Small intestine (tissue), 7 donors: ENCODE measurements around the gene HOXA3. TPM values are rescaled to one million over a fixed set of nuclear protein-coding genes. Genes with fewer than 3 reads are reported as not detected.

Experiments used
- DNase-seq, 2 donors: peaks; one replicate each; pipeline versions ENCODE4 v3.0.0 to v3.0.0-alpha.2; 2013
- FAIRE-seq: peaks from 2 replicates; lab custom pipeline; 2012; peaks lifted over from hg19 to GRCh38; lab: Jason Lieb, UNC
- H3K27ac ChIP-seq, 3 donors: one replicate each; pipeline ENCODE4 v1.5.1; 2013; ENCODE audit warnings: low read length in 2 of 3, mild to moderate bottlenecking in 2 of 3, control low read depth in 1 of 3, inconsistent platforms in 1 of 3, low read depth in 1 of 3, moderate library complexity in 1 of 3
- H3K27me3 ChIP-seq, 3 donors: one replicate each; pipeline ENCODE4 v1.6.1; 2013; ENCODE audit warnings: low read length in 3 of 3, inconsistent platforms in 1 of 3; ENCODE audit not compliant: control insufficient read depth in 3 of 3, insufficient read depth in 3 of 3
- H3K36me3 ChIP-seq, 3 donors: one replicate each; pipeline ENCODE4 v1.6.1; 2013; ENCODE audit warnings: low read length in 3 of 3, inconsistent platforms in 1 of 3, low read depth in 1 of 3, mild to moderate bottlenecking in 1 of 3, moderate library complexity in 1 of 3; ENCODE audit not compliant: control insufficient read depth in 3 of 3, insufficient read depth in 2 of 3
- H3K4me1 ChIP-seq, 3 donors: one replicate each; pipeline ENCODE4 v1.6.1; 2013; ENCODE audit warnings: low read length in 2 of 3, inconsistent platforms in 1 of 3, low read depth in 1 of 3, mild to moderate bottlenecking in 1 of 3, moderate library complexity in 1 of 3; ENCODE audit not compliant: control insufficient read depth in 3 of 3, insufficient read depth in 2 of 3
- H3K4me3 ChIP-seq, 3 donors: one replicate each; pipeline ENCODE4 v1.5.1; 2013; ENCODE audit warnings: low read length in 3 of 3, control low read depth in 1 of 3, inconsistent platforms in 1 of 3, low read depth in 1 of 3, mild to moderate bottlenecking in 1 of 3, moderate library complexity in 1 of 3
- H3K9me3 ChIP-seq, 2 donors: one replicate each; pipeline ENCODE4 v1.6.1; 2013; ENCODE audit warnings: low read depth in 1 of 2, low read length in 1 of 2; ENCODE audit not compliant: control insufficient read depth in 2 of 2, insufficient read depth in 1 of 2
- WGBS, 3 donors: extraction: QIAGEN DNeasy Blood & Tissue Kit; methylation state at CpG; one replicate each; pipeline ENCODE4 v1.1.7; 2013; 5-methylcytosine and 5-hydroxymethylcytosine counted together
- polyA plus RNA-seq, 4 donors: library from polyadenylated mRNA; stranded (reverse) in 3 of 4; unstranded in 1 of 4; fragments of 200-250 nt in 3 of 4; fragments of 120-200 nt in 1 of 4; gene quantifications; one replicate each; pipeline versions ENCODE4 v1.2.1 to v1.2.3, GENCODE V29; 2013
- donor health status: healthy with polysubstance abuse.
- donor health status: control.
- donor health status: control.
- donor health status: Bipolar disorder and iron deficiency.
- donor health status: healthy.

HOXA3 gene
- polyA plus RNA-seq, 4 donors: 0.45 to 47.4 (median 1.9) TPM

GRCh38 chr7:27113991-27114769 lies 38.2 kb downstream of the HOXA3 start:
- Histone ChIP-seq H3K9me3 (no peaks in the 10 kb centered on the region), H3K4me3 (peak overlapping the region in 2 of 3 donors; percentile 45 to 46), H3K27me3 (peaks cover 0 to 65% (median 0%) of the 10 kb centered on the region in 3 donors), H3K36me3 (peaks cover 0 to 38% (median 0%) of the 10 kb centered on the region in 3 donors), H3K27ac (peak overlapping the region in 2 of 3 donors; percentile 87 to 88), H3K4me1 (peaks cover 0 to 49% (median 4%) of the 10 kb centered on the region in 3 donors)
- peak in 1 of 2 donors; percentile 72 for DNase-seq
- WGBS, 3 donors: 8 to 36% (median 27%) methylated on average over 14 to 26 of the region's 26 CpGs
- FAIRE-seq: no peak

- Histone ChIP-seq H3K36me3 (peaks cover 0 to 39% (median 0%) of the 10 kb centered on the region in 3 donors), H3K27me3 (peaks cover 0 to 70% (median 0%) of the 10 kb centered on the region in 3 donors), H3K4me1 (peaks cover 0 to 53% (median 3%) of the 10 kb centered on the region in 3 donors), H3K4me3 (peak overlapping the region in 2 of 3 donors; percentile 46), H3K27ac (peak overlapping the region in 2 of 3 donors; percentile 87 to 88), H3K9me3 (no peaks in the 10 kb centered on the region)
- no peak for FAIRE-seq
- DNase-seq: peak; percentile 63 to 89
- 18 to 31% (median 28%) methylated on average over 34 to 56 of the region's 57 CpGs for WGBS, 3 donors
Observed at GRCh38 chr7:27112955-27113949, 39.1 kb downstream of the HOXA3 start.

- Histone ChIP-seq H3K27me3 (peaks cover 0 to 73% (median 0%) of the 10 kb centered on the region in 3 donors), H3K36me3 (peaks cover 0 to 38% (median 0%) of the 10 kb centered on the region in 3 donors), H3K4me1 (peaks cover 0 to 54% (median 3%) of the 10 kb centered on the region in 3 donors), H3K27ac (peak overlapping the region in 1 of 3 donors; percentile 88), H3K4me3 (peak overlapping the region in 1 of 3 donors; percentile 46), H3K9me3 (no peaks in the 10 kb centered on the region)
- FAIRE-seq: no peak
- 56 to 80% (median 80%) methylated on average over 4 of the region's 4 CpGs for WGBS, 3 donors
- peak in 1 of 2 donors; percentile 8 for DNase-seq
Observed at GRCh38 chr7:27112361-27112760, 40.0 kb downstream of the HOXA3 start.

GRCh38 chr7:27111751-27112277 lies 40.6 kb downstream of the HOXA3 start:
- Histone ChIP-seq H3K27ac (peak overlapping the region in 2 of 3 donors; percentile 67 to 88), H3K27me3 (peaks cover 0 to 71% (median 0%) of the 10 kb centered on the region in 3 donors), H3K4me3 (peak overlapping the region in 1 of 3 donors; percentile 24), H3K36me3 (peaks cover 0 to 33% (median 0%) of the 10 kb centered on the region in 3 donors), H3K4me1 (peaks cover 0 to 54% (median 3%) of the 10 kb centered on the region in 3 donors), H3K9me3 (no peaks in the 10 kb centered on the region)
- DNase-seq: peak in 1 of 2 donors; percentile 28
- no peak for FAIRE-seq
- 55 to 78% (median 75%) methylated on average over 4 of the region's 4 CpGs for WGBS, 3 donors

- no peaks in the 10 kb centered on the region for H3K9me3 ChIP-seq
- peaks cover 0 to 51% (median 3%) of the 10 kb centered on the region in 3 donors for H3K4me1 ChIP-seq
- H3K4me3 ChIP-seq: peak overlapping the region in 1 of 3 donors; percentile 24
- FAIRE-seq (no peak), DNase-seq (peak in 1 of 2 donors; percentile 41)
- H3K27me3 ChIP-seq: peaks cover 0 to 74% (median 0%) of the 10 kb centered on the region in 3 donors
- peak overlapping the region in 2 of 3 donors; percentile 67 to 88 for H3K27ac ChIP-seq
- peaks cover 0 to 36% (median 0%) of the 10 kb centered on the region in 3 donors for H3K36me3 ChIP-seq
- WGBS, 3 donors: 49 to 76% (median 61%) methylated on average over 5 to 6 of the region's 6 CpGs
Observed at GRCh38 chr7:27111042-27111750, 41.2 kb downstream of the HOXA3 start.

GRCh38 chr7:27110186-27111031 lies 42.0 kb downstream of the HOXA3 start:
- WGBS, 3 donors: 54 to 74% (median 66%) methylated on average over 52 to 66 of the region's 66 CpGs
- Histone ChIP-seq H3K27ac (peak overlapping the region in 2 of 3 donors; percentile 88 to 96), H3K27me3 (peaks cover 0 to 73% (median 2%) of the 10 kb centered on the region in 3 donors), H3K4me1 (peaks cover 0 to 43% (median 3%) of the 10 kb centered on the region in 3 donors), H3K9me3 (no peaks in the 10 kb centered on the region), H3K4me3 (peak overlapping the region in 1 of 3 donors; percentile 24), H3K36me3 (peaks cover 0 to 31% (median 0%) of the 10 kb centered on the region in 3 donors)
- FAIRE-seq: no peak
- DNase-seq: peak in 1 of 2 donors; percentile 77
